ENCODE results near the gene CIDEB. TPM values are rescaled to one million over a fixed set of nuclear protein-coding genes. Genes with fewer than 3 reads are reported as not detected.

CIDEB gene
- total RNA-seq, 1 donor from 2014 or later = 1.1 TPM

DNA sequence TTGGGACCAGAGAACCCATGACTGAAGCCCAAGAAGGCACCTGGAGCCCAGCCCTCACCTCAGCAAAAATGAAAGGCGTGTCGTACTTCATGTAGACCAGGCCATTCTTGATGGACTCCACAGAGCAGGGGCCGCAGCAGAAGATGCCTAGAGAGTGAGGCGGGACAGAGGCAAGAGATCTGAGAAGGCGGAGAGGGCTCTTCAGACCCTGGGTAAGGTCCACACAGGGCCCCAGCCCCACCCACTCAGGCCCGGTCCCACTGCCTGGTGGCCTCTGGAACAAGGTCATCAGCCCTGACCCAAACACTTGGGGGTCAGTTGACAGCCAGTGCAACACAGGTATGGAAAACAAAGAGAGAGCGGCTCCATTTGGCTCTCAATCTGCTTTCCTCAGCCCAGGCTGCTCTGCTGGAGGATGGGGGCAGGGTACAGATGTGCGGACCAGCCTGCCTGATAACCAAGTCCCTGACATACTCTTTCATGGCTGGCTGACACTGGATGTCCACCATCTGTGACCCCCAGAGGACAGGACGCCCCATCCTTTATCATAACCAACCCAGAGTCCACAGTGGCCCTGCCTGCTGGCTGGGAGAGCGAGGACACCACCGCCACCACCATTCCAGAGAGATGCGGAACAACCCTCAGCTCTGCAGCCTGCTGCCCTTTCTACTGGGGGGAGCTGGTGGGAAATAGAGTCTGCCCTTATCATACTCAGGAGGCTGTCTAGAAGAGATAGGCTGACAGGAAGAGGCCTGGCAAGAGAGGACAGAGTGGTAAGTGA lies 51.7 kb downstream of the CIDEB start:
- TF ChIP-seq, protein P1, sequence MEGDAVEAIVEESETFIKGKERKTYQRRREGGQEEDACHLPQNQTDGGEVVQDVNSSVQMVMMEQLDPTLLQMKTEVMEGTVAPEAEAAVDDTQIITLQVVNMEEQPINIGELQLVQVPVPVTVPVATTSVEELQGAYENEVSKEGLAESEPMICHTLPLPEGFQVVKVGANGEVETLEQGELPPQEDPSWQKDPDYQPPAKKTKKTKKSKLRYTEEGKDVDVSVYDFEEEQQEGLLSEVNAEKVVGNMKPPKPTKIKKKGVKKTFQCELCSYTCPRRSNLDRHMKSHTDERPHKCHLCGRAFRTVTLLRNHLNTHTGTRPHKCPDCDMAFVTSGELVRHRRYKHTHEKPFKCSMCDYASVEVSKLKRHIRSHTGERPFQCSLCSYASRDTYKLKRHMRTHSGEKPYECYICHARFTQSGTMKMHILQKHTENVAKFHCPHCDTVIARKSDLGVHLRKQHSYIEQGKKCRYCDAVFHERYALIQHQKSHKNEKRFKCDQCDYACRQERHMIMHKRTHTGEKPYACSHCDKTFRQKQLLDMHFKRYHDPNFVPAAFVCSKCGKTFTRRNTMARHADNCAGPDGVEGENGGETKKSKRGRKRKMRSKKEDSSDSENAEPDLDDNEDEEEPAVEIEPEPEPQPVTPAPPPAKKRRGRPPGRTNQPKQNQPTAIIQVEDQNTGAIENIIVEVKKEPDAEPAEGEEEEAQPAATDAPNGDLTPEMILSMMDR (IDR thresholded peaks at IDR 0.05; ENCODE audit: insufficient read depth, low read length, poor library complexity, severe bottlenecking) = no peak
- Histone ChIP-seq H3K36me3 (ENCODE audit: control insufficient read depth, insufficient read depth, low read length) (no peaks in the 10 kb centered on the region), H3K27me3 (ENCODE audit: control insufficient read depth, insufficient read depth, low read length) (no peaks in the 10 kb centered on the region), H3K4me3 (ENCODE audit: low read depth, low read length) (no peak overlapping the region)
- DNase-seq (ENCODE audit: low read depth) = no peak

DNA sequence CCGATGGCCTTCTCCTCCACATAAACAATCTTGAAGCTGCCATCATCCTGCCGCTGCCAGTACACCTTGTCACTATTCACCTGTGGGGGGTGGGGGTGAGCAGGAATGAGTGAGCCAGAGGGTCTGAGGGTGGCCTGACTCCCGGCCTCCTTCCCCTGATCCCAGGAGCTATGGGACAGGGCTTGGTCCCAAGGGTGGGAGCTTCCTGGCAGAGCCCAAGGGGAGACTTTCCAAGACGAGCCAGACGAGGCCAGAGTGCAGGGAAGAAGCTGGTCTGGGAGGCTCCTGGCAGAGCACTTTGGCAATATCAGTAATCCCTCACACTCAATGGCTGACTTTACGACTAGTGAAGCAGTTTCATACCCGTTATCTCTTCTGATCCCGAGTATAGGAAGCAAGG lies 52.3 kb downstream of the CIDEB start:
- Histone ChIP-seq H3K4me3 (ENCODE audit: low read depth, low read length) (no peak overlapping the region), H3K27me3 (ENCODE audit: control insufficient read depth, insufficient read depth, low read length) (no peaks in the 10 kb centered on the region), H3K36me3 (ENCODE audit: control insufficient read depth, insufficient read depth, low read length) (no peaks in the 10 kb centered on the region)
- TF ChIP-seq, protein P1 (IDR thresholded peaks at IDR 0.05; ENCODE audit: insufficient read depth, low read length, poor library complexity, severe bottlenecking) = no peak
- DNase-seq (ENCODE audit: low read depth) = no peak

Other genes with a start within 250 kb of the CIDEB start
- not detected in 2 replicates for gene CPNE6, start 236.4 kb downstream of the CIDEB start, total RNA-seq
- gene PCK2, start 213.7 kb downstream of the CIDEB start, total RNA-seq = 127 and 142 TPM in 2 replicates
- 63.3 and 83.9 TPM in 2 replicates for gene DCAF11, start 193.2 kb downstream of the CIDEB start, total RNA-seq
- 3.6 and 4.8 TPM in 2 replicates for gene NRL, start 193.0 kb downstream of the CIDEB start, total RNA-seq
- gene FITM1, start 177.3 kb downstream of the CIDEB start, total RNA-seq = not detected in 2 replicates
- 216 and 234 TPM in 2 replicates for gene PSME1, start 171.8 kb downstream of the CIDEB start, total RNA-seq
- 17.1 and 23.2 TPM in 2 replicates for gene EMC9, start 166.4 kb downstream of the CIDEB start, total RNA-seq
- gene PSME2, start 161.4 kb downstream of the CIDEB start, total RNA-seq = 110 and 115 TPM in 2 replicates
- gene RNF31, start 160.5 kb downstream of the CIDEB start, total RNA-seq = 70.7 and 77.0 TPM in 2 replicates
- 66.5 and 71.3 TPM in 2 replicates for gene IRF9, start 146.7 kb downstream of the CIDEB start, total RNA-seq
- gene REC8, start 135.9 kb downstream of the CIDEB start, total RNA-seq = 69.2 and 77.8 TPM in 2 replicates
- gene IPO4, start 119.2 kb downstream of the CIDEB start, total RNA-seq = 59.3 and 67.2 TPM in 2 replicates
- 55.6 and 58.1 TPM in 2 replicates for gene TM9SF1, start 112.5 kb downstream of the CIDEB start, total RNA-seq
- gene TSSK4, start 102.3 kb downstream of the CIDEB start, total RNA-seq = not detected in 2 replicates
- gene CHMP4A, start 94.5 kb downstream of the CIDEB start, total RNA-seq = 92.8 and 112 TPM in 2 replicates
- gene MDP1, start 91.9 kb downstream of the CIDEB start, total RNA-seq = 11.8 and 19.9 TPM in 2 replicates
- gene NEDD8, start 75.6 kb downstream of the CIDEB start, total RNA-seq = 157 and 180 TPM in 2 replicates
- 54.7 and 56.6 TPM in 2 replicates for gene GMPR2, start 75.0 kb downstream of the CIDEB start, total RNA-seq
- gene TINF2, start 65.4 kb downstream of the CIDEB start, total RNA-seq = 57.3 and 67.2 TPM in 2 replicates
- 3.1 and 12.3 TPM in 2 replicates for gene TGM1, start 44.8 kb downstream of the CIDEB start, total RNA-seq
- 54.0 and 59.2 TPM in 2 replicates for gene RABGGTA, start 36.4 kb downstream of the CIDEB start, total RNA-seq
- 44.9 and 48.5 TPM in 2 replicates for gene DHRS1, start 8.2 kb downstream of the CIDEB start, total RNA-seq
- 27.1 and 28.7 TPM in 2 replicates for gene NOP9, start 8.1 kb downstream of the CIDEB start, total RNA-seq
- gene LTB4R2, start 2.2 kb upstream of the CIDEB start, total RNA-seq = 1.5 and 8.0 TPM in 2 replicates
- 2.8 and 4.7 TPM in 2 replicates for gene LTB4R, start 3.5 kb upstream of the CIDEB start, total RNA-seq
- gene ADCY4, start 27.1 kb upstream of the CIDEB start, total RNA-seq = 4.0 and 9.0 TPM in 2 replicates
- gene RIPK3, start 32.0 kb upstream of the CIDEB start, total RNA-seq = 2.3 and 2.9 TPM in 2 replicates
- gene NFATC4, start 60.2 kb upstream of the CIDEB start, total RNA-seq = 8.0 and 14.0 TPM in 2 replicates
- gene NYNRIN, start 91.0 kb upstream of the CIDEB start, total RNA-seq = 6.0 and 6.3 TPM in 2 replicates
- 0.34 and 0.88 TPM in 2 replicates for gene CBLN3, start 121.7 kb upstream of the CIDEB start, total RNA-seq
- 44.0 and 47.8 TPM in 2 replicates for gene KHNYN, start 122.0 kb upstream of the CIDEB start, total RNA-seq
- 29.7 and 44.8 TPM in 2 replicates for gene SDR39U1, start 134.8 kb upstream of the CIDEB start, total RNA-seq
- gene CMA1, start 200.3 kb upstream of the CIDEB start, total RNA-seq = not detected in 2 replicates